HL-60 (cell line): ENCODE data around the gene ZBTB8A.

Experiments used
- DNase-seq, 2 experiments: peaks; one replicate each; pipeline ENCODE4 v3.0.0-alpha.2; 2010 to 2020; ENCODE audit warnings: low read depth in 1 of 2, low spot score in 1 of 2
- H3K27ac ChIP-seq: fragments of 250-450 bp; sonication (Bioruptor Pico); replicated peaks from 2 replicates; pipeline ENCODE4 v1.5.1; 2020; ENCODE audit warnings: mild to moderate bottlenecking, moderate library complexity
- H3K27me3 ChIP-seq: fragments of 250-450 bp; sonication (Bioruptor Pico); 2 replicates; pipeline ENCODE4 v1.5.1; 2021; ENCODE audit warnings: mild to moderate bottlenecking, moderate library complexity; ENCODE audit not compliant: insufficient read depth, poor library complexity, severe bottlenecking
- H3K4me3 ChIP-seq: replicated peaks from 2 replicates; pipeline ENCODE4 v1.5.1; 2011; ENCODE audit warnings: mild to moderate bottlenecking, control low read depth, low read length; ENCODE audit not compliant: insufficient read depth
- CTCF ChIP-seq: IDR thresholded peaks from one replicate; pipeline ENCODE4 v1.5.1; 2011; ENCODE audit warnings: low read length, control low read depth, inconsistent platforms; ENCODE audit not compliant: insufficient read depth
- GABPA ChIP-seq: IDR thresholded peaks from 2 replicates; pipeline ENCODE4 v1.6.1; 2012; ENCODE audit warnings: low read depth
- POLR2AphosphoS5 ChIP-seq: IDR thresholded peaks from 2 replicates; pipeline ENCODE4 v1.6.1; 2012; ENCODE audit warnings: low read depth
- REST ChIP-seq: IDR thresholded peaks from 2 replicates; pipeline ENCODE4 v1.6.1; 2012; ENCODE audit warnings: low read depth; ENCODE audit not compliant: insufficient replicate concordance
- SPI1 ChIP-seq: IDR thresholded peaks from 2 replicates; pipeline ENCODE4 v1.6.1; 2012; ENCODE audit warnings: low read depth, mild to moderate bottlenecking, borderline replicate concordance

The ZBTB8A gene

GRCh38 chr1:32498751-32499150 lies 40.5 kb upstream of the ZBTB8A start:
- no peak overlapping the region for H3K27ac ChIP-seq
- peaks cover 3% of the 10 kb centered on the region for H3K27me3 ChIP-seq
- no peak overlapping the region for H3K4me3 ChIP-seq
- no peak for TF ChIP-seq POLR2AphosphoS5
- no peak for TF ChIP-seq CTCF
- no peak for TF ChIP-seq GABPA
- TF ChIP-seq SPI1 = no peak
- no peak for TF ChIP-seq REST
- no peak for DNase-seq

- DNase-seq = peak; percentile 21 to 64
- Histone ChIP-seq H3K4me3 (peak overlapping the region; percentile 43), H3K27ac (no peak overlapping the region), H3K27me3 (no peaks in the 10 kb centered on the region)
- no peak for TF ChIP-seq POLR2AphosphoS5
- no peak for TF ChIP-seq REST
- no peak for TF ChIP-seq GABPA
- TF ChIP-seq SPI1 = no peak
- TF ChIP-seq CTCF = no peak
These were observed 38.6 kb upstream of the ZBTB8A start for GRCh38 chr1:32500387-32501209.

- no peak overlapping the region for H3K4me3 ChIP-seq
- no peak for DNase-seq
- H3K27me3 ChIP-seq = no peaks in the 10 kb centered on the region
- H3K27ac ChIP-seq = no peak overlapping the region
- TF ChIP-seq GABPA = no peak
- no peak for TF ChIP-seq POLR2AphosphoS5
- no peak for TF ChIP-seq REST
- no peak for TF ChIP-seq SPI1
- TF ChIP-seq CTCF = no peak
These were observed 37.4 kb upstream of the ZBTB8A start for GRCh38 chr1:32501865-32502264.
